Keratinocyte (primary cell): ENCODE measurements around the gene MXD3. TPM values are rescaled to one million over a fixed set of nuclear protein-coding genes. Genes with fewer than 3 reads are reported as not detected.

Experiments used
- DNase-seq: peaks from one replicate; pipeline ENCODE4 v3.0.0-alpha.2; 2011; ENCODE audit warnings: low read depth, missing footprints, low spot score
- FAIRE-seq: peaks from 2 replicates; lab custom pipeline; 2011; peaks lifted over from hg19 to GRCh38; lab: Jason Lieb, UNC
- H2AFZ ChIP-seq: 2 replicates; pipeline ENCODE4 v1.6.0; 2012; ENCODE audit warnings: low read length, control low read depth, inconsistent platforms; ENCODE audit not compliant: control insufficient read depth
- H3K27ac ChIP-seq: 2 replicates; pipeline ENCODE4 v1.5.1; 2011; ENCODE audit warnings: low read length; ENCODE audit not compliant: control insufficient read depth, insufficient read depth
- H3K27me3 ChIP-seq: 3 replicates; pipeline ENCODE4 v1.6.0; 2011; ENCODE audit warnings: low read length; ENCODE audit not compliant: control insufficient read depth, insufficient read depth; ENCODE audit errors: extremely low read depth
- H3K36me3 ChIP-seq, 2 experiments: 2 replicates in 1 of 2; 3 replicates in 1 of 2; pipeline ENCODE4 v1.5.1; 2011; ENCODE audit warnings: low read length in 2 of 2, mild to moderate bottlenecking in 1 of 2; ENCODE audit not compliant: control insufficient read depth in 2 of 2, insufficient read depth in 2 of 2; ENCODE audit errors: extremely low read depth in 1 of 2
- H3K4me1 ChIP-seq: 3 replicates; pipeline ENCODE4 v1.5.1; 2011; ENCODE audit warnings: low read length; ENCODE audit not compliant: control insufficient read depth, insufficient read depth; ENCODE audit errors: extremely low read depth
- H3K4me2 ChIP-seq: 3 replicates; pipeline ENCODE4 v1.6.0; 2011; ENCODE audit warnings: low read depth, low read length; ENCODE audit not compliant: control insufficient read depth, insufficient read depth; ENCODE audit errors: extremely low read depth
- H3K4me3 ChIP-seq, 3 experiments: fragments of 200-600 bp in 1 of 3; sonication (generic) in 1 of 3; 2 replicates in 2 of 3; 3 replicates in 1 of 3; pipeline ENCODE4 v1.5.1; 2011 to 2016; ENCODE audit warnings: low read length in 3 of 3, mild to moderate bottlenecking in 3 of 3, control low read depth in 2 of 3, inconsistent platforms in 1 of 3, low read depth in 1 of 3, mixed read lengths in 1 of 3, mixed run types in 1 of 3, moderate library complexity in 1 of 3; ENCODE audit not compliant: control insufficient read depth in 2 of 3, insufficient read depth in 2 of 3; ENCODE audit errors: extremely low read depth in 1 of 3
- H3K79me2 ChIP-seq: 2 replicates; pipeline ENCODE4 v1.6.0; 2012; ENCODE audit warnings: low read length; ENCODE audit not compliant: control insufficient read depth, insufficient read depth
- H3K9ac ChIP-seq: 3 replicates; pipeline ENCODE4 v1.6.0; 2011; ENCODE audit warnings: low read length; ENCODE audit not compliant: control insufficient read depth, insufficient read depth; ENCODE audit errors: extremely low read depth
- H3K9me1 ChIP-seq: 3 replicates; pipeline ENCODE4 v1.6.0; 2011; ENCODE audit warnings: low read length; ENCODE audit not compliant: control insufficient read depth, insufficient read depth; ENCODE audit errors: extremely low read depth
- H3K9me3 ChIP-seq: 2 replicates; pipeline ENCODE4 v1.5.1; 2012; ENCODE audit warnings: low read depth, low read length; ENCODE audit not compliant: control insufficient read depth
- H4K20me1 ChIP-seq: 3 replicates; pipeline ENCODE4 v1.6.0; 2011; ENCODE audit warnings: low read length; ENCODE audit not compliant: control insufficient read depth, insufficient read depth; ENCODE audit errors: extremely low read depth
- EZH2 ChIP-seq: IDR thresholded peaks from one replicate; pipeline ENCODE4 v1.6.1; 2012; ENCODE audit warnings: inconsistent platforms, mild to moderate bottlenecking, low read length, moderate library complexity
- dilution Hi-C: fragments of 300-500 bp; cut with MboI; formaldehyde crosslinking; loops from one replicate; pipeline ENCODE4 v1.7.0; 2020; ENCODE audit warnings: low sequenced_read_pairs; ENCODE audit not compliant: extremely low pct_ligation_motif_present
- polyA plus RNA-seq, 5 experiments: library from polyadenylated mRNA; depleted of rRNA in 3 of 5; stranded (reverse) in 3 of 5; stranded (forward) in 1 of 5; unstranded in 1 of 5; fragments of >200 nt; gene quantifications; 1 replicate in 1 of 5; 2 replicates in 3 of 5; 3 replicates in 1 of 5; pipeline versions ENCODE4 v1.2.1 to v1.2.3, GENCODE V29; 2011 to 2012; ENCODE audit warnings: missing spikeins in 2 of 5, low read depth in 1 of 5, low replicate concordance in 1 of 5
- TF ChIP-seq, protein P1 (sequence below), 3 experiments: IDR thresholded peaks in 1 of 3; conservative IDR thresholded peaks in 1 of 3; optimal IDR thresholded peaks in 1 of 3; 2 replicates in 2 of 3; 3 replicates in 1 of 3; pipeline versions ENCODE3 to v1.5.1; 2011; ENCODE audit warnings: low read length in 3 of 3, mild to moderate bottlenecking in 3 of 3, moderate library complexity in 2 of 3, control low read depth in 1 of 3, inconsistent platforms in 1 of 3; ENCODE audit not compliant: insufficient read depth in 2 of 3; ENCODE audit errors: extremely low read depth in 1 of 3

Gene MXD3
- polyA plus RNA-seq, 1 donor (not counting 4 experiments of a cell fraction or from before 2014, with no cell fraction given): 0.97 TPM

DNA sequence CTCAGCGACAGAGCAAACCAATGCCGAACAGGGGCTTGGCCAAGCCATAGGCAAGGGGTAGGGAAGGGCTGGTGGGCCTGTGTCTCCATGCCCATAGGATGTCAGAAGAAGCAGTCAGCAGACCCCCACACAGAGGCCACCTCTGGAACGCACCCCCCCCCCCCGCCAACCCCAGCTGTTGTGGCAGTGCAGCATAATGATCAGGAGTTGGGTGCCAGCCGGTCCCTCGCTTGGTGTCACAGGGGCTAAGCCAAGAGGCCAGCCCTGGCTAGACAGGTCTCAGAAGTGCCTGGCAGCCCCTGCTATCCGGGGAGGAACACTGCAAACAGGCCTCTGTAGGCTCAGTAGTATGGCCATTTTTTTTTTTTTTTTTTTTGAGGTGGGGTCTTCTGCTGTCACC, 3.7 kb upstream of the MXD3 start:
- DNase-seq (no peak), FAIRE-seq (no peak)
- Histone ChIP-seq H4K20me1 (no peaks in the 10 kb centered on the region), H3K4me1 (peaks cover 18% of the 10 kb centered on the region), H3K4me2 (no peak overlapping the region), H3K27me3 (no peaks in the 10 kb centered on the region), H3K9ac (no peak overlapping the region), H3K36me3 (no peaks in the 10 kb centered on the region), H3K79me2 (no peaks in the 10 kb centered on the region), H2AFZ (no peak overlapping the region), H3K27ac (no peak overlapping the region), H3K9me3 (no peaks in the 10 kb centered on the region), H3K4me3 (no peak overlapping the region), H3K9me1 (peaks cover 3% of the 10 kb centered on the region)
- TF ChIP-seq, protein P1, sequence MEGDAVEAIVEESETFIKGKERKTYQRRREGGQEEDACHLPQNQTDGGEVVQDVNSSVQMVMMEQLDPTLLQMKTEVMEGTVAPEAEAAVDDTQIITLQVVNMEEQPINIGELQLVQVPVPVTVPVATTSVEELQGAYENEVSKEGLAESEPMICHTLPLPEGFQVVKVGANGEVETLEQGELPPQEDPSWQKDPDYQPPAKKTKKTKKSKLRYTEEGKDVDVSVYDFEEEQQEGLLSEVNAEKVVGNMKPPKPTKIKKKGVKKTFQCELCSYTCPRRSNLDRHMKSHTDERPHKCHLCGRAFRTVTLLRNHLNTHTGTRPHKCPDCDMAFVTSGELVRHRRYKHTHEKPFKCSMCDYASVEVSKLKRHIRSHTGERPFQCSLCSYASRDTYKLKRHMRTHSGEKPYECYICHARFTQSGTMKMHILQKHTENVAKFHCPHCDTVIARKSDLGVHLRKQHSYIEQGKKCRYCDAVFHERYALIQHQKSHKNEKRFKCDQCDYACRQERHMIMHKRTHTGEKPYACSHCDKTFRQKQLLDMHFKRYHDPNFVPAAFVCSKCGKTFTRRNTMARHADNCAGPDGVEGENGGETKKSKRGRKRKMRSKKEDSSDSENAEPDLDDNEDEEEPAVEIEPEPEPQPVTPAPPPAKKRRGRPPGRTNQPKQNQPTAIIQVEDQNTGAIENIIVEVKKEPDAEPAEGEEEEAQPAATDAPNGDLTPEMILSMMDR (optimal IDR thresholded peaks at IDR 0.05 in 1 of 3, IDR thresholded peaks at IDR 0.05 in 1 of 3, conservative IDR thresholded peaks at IDR 0.05 in 1 of 3; ENCODE audit: extremely low read depth in 1 of 3, insufficient read depth in 2 of 3, low read length in 3 of 3): no peak
- no peak for TF ChIP-seq EZH2
- dilution Hi-C loops: no loop called here

DNA sequence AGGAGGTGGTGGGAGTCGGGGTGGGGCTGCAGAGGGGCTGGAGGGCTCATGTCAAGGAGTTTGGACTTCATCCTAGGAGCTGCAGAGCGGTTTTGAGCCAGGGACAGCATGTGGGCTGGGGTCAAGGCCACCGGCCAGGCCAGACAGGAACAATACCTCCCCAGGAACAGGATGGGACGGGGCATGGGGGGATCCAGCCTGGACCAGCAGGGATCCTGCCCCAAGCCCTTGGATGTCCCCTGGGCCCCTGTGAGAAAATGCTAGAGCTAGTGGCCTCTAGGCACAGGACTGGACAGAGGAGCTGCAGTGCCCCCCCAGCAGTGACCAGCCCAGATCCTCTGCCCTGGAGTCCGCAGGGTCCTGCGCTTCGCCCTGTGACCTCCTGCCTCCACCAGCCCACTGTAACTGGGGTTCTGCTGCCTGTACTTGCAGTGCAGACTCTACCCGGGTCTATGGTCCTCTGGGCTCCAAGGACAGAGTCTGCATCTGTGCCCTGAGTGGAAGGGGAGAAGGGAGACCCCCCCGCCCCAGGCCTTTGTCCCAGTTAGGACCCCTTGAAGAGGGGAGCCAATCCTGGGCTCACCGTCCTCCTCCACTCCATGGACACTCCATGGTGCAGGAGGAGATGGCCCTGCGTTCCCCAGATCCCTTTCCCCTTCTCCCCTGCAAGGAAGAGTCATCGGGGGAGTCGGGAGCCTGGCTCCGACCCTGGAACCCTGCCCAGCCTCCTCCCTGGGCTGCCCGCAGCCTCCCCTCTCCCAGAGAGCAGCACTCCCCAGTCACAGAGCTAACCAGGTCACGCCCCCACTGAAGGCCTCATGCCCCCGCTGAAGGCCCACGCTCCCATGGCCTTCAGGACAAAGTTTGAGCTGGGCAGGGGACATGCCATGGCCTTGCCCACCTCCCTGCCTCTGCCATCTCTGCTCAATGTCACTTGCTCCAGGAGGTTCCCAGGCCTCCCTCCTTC, 3.0 kb upstream of the MXD3 start:
- no peak overlapping the region for H3K9ac ChIP-seq
- DNase-seq (no peak), FAIRE-seq (no peak)
- no peaks in the 10 kb centered on the region for H3K36me3 ChIP-seq
- dilution Hi-C loops: no loop called here
- no peak overlapping the region for H3K4me3 ChIP-seq
- no peak overlapping the region for H2AFZ ChIP-seq
- peaks cover 3% of the 10 kb centered on the region for H3K9me1 ChIP-seq
- H3K79me2 ChIP-seq: no peaks in the 10 kb centered on the region
- TF ChIP-seq, protein P1 (optimal IDR thresholded peaks at IDR 0.05 in 1 of 3, IDR thresholded peaks at IDR 0.05 in 1 of 3, conservative IDR thresholded peaks at IDR 0.05 in 1 of 3; ENCODE audit: extremely low read depth in 1 of 3, insufficient read depth in 2 of 3, low read length in 3 of 3): no peak
- no peak for TF ChIP-seq EZH2
- no peak overlapping the region for H3K27ac ChIP-seq
- no peak overlapping the region for H3K4me2 ChIP-seq
- no peaks in the 10 kb centered on the region for H3K9me3 ChIP-seq
- H3K4me1 ChIP-seq: peaks cover 18% of the 10 kb centered on the region
- H3K27me3 ChIP-seq: no peaks in the 10 kb centered on the region
- H4K20me1 ChIP-seq: no peaks in the 10 kb centered on the region
